HCT116 (cell line): ENCODE data around the gene BOD1L1. TPM values are rescaled to one million over a fixed set of nuclear protein-coding genes. Genes with fewer than 3 reads are reported as not detected.

ENCODE experiments used
- ATAC-seq: fragments of 200-7000 bp; cut with Tn5 transposase; 2 replicates; pipeline ENCODE4 v1.9.1; 2020; ENCODE audit warnings: mild to moderate bottlenecking, moderate library complexity
- BruUV-seq: library from RNA; stranded (reverse); fragments of 400-500 nt; replicated peaks from 2 replicates; lab custom pipeline; 2021; lab: Mats Ljungman, UMichigan
- CTCF ChIA-PET: fragments of 300-600 bp; sonication (Branson Sonifier 250); formaldehyde crosslinking; loops from one replicate; lab custom pipeline; 2021; ENCODE audit warnings: antibody characterized with exemption; lab: Charles Lee
- POLR2A ChIA-PET: fragments of 300-600, 350-600 bp; sonication (Branson Sonifier 250); formaldehyde crosslinking; loops from one replicate; lab custom pipeline; 2021; ENCODE audit warnings: antibody characterized with exemption; lab: Charles Lee
- RAD21 ChIA-PET, 2 experiments: fragments of 300-600 bp; sonication (Branson Sonifier 250); formaldehyde crosslinking; loops; one replicate each; lab custom pipeline; 2023; ENCODE audit warnings: low total read pairs in 2 of 2; ENCODE audit not compliant: uncharacterized antibody in 2 of 2, unreplicated experiment in 2 of 2, low non-redundant PET in 1 of 2; lab: Charles Lee
- DNase-seq: peaks from one replicate; pipeline ENCODE4 v3.0.0-alpha.2; 2010; ENCODE audit warnings: low read depth, low spot score
- H2AFZ ChIP-seq: fragments of 200-600 bp; shearing (Covaris generic), sonication (generic); 2 replicates; pipeline ENCODE4 v1.6.1; 2017; ENCODE audit warnings: low read depth, mixed run types, mixed read lengths, antibody characterized with exemption, low read length; ENCODE audit not compliant: poor library complexity, severe bottlenecking
- H3K27ac ChIP-seq: 2 replicates; pipeline ENCODE4 v1.5.1; 2012; ENCODE audit warnings: low read depth, low read length
- H3K27me3 ChIP-seq: fragments of 200-600 bp; sonication (generic); 2 replicates; pipeline ENCODE4 v1.6.1; 2016; ENCODE audit warnings: mixed run types, low read length, mixed read lengths; ENCODE audit not compliant: insufficient read depth
- H3K36me3 ChIP-seq, 2 experiments: fragments of 200-500 bp in 1 of 2; fragments of 200-600 bp in 1 of 2; sonication (Bioruptor generic) in 1 of 2; sonication (generic) in 1 of 2; 2 replicates each; pipeline versions ENCODE4 v1.5.1 to v1.6.1; 2014 to 2016; ENCODE audit warnings: low read length in 2 of 2, inconsistent platforms in 1 of 2, mixed read lengths in 1 of 2, mixed run types in 1 of 2; ENCODE audit not compliant: insufficient read depth in 2 of 2, control insufficient read depth in 1 of 2
- H3K4me1 ChIP-seq, 2 experiments: fragments of 200-600 bp in 1 of 2; sonication (generic) in 1 of 2; 2 replicates each; pipeline versions ENCODE4 v1.5.1 to v1.6.1; 2012 to 2017; ENCODE audit warnings: low read length in 2 of 2, inconsistent platforms in 1 of 2, mild to moderate bottlenecking in 1 of 2, mixed read lengths in 1 of 2, mixed run types in 1 of 2, moderate library complexity in 1 of 2; ENCODE audit not compliant: insufficient read depth in 2 of 2, control insufficient read depth in 1 of 2
- H3K4me2 ChIP-seq: fragments of 200-600 bp; sonication (generic); 2 replicates; pipeline ENCODE4 v1.6.1; 2017; ENCODE audit warnings: mixed run types, low read length, mixed read lengths
- H3K4me3 ChIP-seq, 2 experiments: fragments of 200-600 bp in 1 of 2; sonication (generic) in 1 of 2; replicated peaks in 1 of 2; 2 replicates each; pipeline ENCODE4 v1.5.1; 2011 to 2016; ENCODE audit warnings: low read length in 2 of 2, control low read depth in 1 of 2, low read depth in 1 of 2, mild to moderate bottlenecking in 1 of 2, mixed read lengths in 1 of 2, mixed run types in 1 of 2
- H3K79me2 ChIP-seq: fragments of 200-600 bp; sonication (generic); 2 replicates; pipeline ENCODE4 v1.6.1; 2017; ENCODE audit warnings: mild to moderate bottlenecking, mixed run types, low read length, moderate library complexity, mixed read lengths; ENCODE audit not compliant: insufficient read depth
- H3K9ac ChIP-seq: fragments of 200-600 bp; sonication (generic); 2 replicates; pipeline ENCODE4 v1.6.1; 2016; ENCODE audit warnings: low read length, mixed read lengths
- H3K9me2 ChIP-seq: fragments of 200-600 bp; sonication (generic), shearing (Covaris generic); 2 replicates; pipeline ENCODE4 v1.6.1; 2017; ENCODE audit warnings: mixed run types, mild to moderate bottlenecking, moderate library complexity; ENCODE audit not compliant: insufficient read depth
- H3K9me3 ChIP-seq, 2 experiments: fragments of 200-500 bp in 1 of 2; fragments of 200-600 bp in 1 of 2; sonication (Bioruptor generic) in 1 of 2; sonication (generic) in 1 of 2; 2 replicates each; pipeline ENCODE4 v1.6.1; 2014 to 2017; ENCODE audit warnings: low read length in 2 of 2, mixed read lengths in 2 of 2, inconsistent platforms in 1 of 2, low read depth in 1 of 2, mild to moderate bottlenecking in 1 of 2, mixed run types in 1 of 2, moderate library complexity in 1 of 2; ENCODE audit not compliant: control insufficient read depth in 1 of 2, insufficient read depth in 1 of 2
- H4K20me1 ChIP-seq: fragments of 200-600 bp; sonication (generic), shearing (Covaris generic); 2 replicates; pipeline ENCODE4 v1.6.1; 2017; ENCODE audit warnings: mixed run types, mild to moderate bottlenecking, moderate library complexity; ENCODE audit not compliant: insufficient read depth
- CBX3 ChIP-seq: IDR thresholded peaks from 2 replicates; pipeline ENCODE4 v1.6.1; 2012; ENCODE audit warnings: low read depth
- EGR1 ChIP-seq: IDR thresholded peaks from 2 replicates; pipeline ENCODE4 v1.6.1; 2012; ENCODE audit warnings: low read depth
- ELF1 ChIP-seq: IDR thresholded peaks from 2 replicates; pipeline ENCODE4 v1.6.1; 2012; ENCODE audit warnings: low read depth, borderline replicate concordance
- FOSL1 ChIP-seq: IDR thresholded peaks from 2 replicates; pipeline ENCODE4 v1.6.1; 2012; ENCODE audit warnings: low read depth
- JUND ChIP-seq: IDR thresholded peaks from 2 replicates; pipeline ENCODE4 v1.6.1; 2012
- POLR2A ChIP-seq: IDR thresholded peaks from 2 replicates; pipeline ENCODE4 v1.7.0; 2011; ENCODE audit warnings: borderline replicate concordance; ENCODE audit not compliant: insufficient read depth, insufficient read length; ENCODE audit errors: extremely low read depth
- POLR2AphosphoS5 ChIP-seq: IDR thresholded peaks from 2 replicates; pipeline ENCODE4 v1.6.1; 2011; ENCODE audit warnings: mild to moderate bottlenecking, low read depth, low read length, moderate library complexity
- RAD21 ChIP-seq: IDR thresholded peaks from 2 replicates; pipeline ENCODE4 v1.6.1; 2012; ENCODE audit warnings: low read depth, mild to moderate bottlenecking
- SRF ChIP-seq: IDR thresholded peaks from 2 replicates; pipeline ENCODE4 v1.6.1; 2012; ENCODE audit warnings: low read depth
- TCF7L2 ChIP-seq: IDR thresholded peaks from 2 replicates; pipeline ENCODE4 v1.7.0; 2011; ENCODE audit warnings: borderline replicate concordance, inconsistent platforms; ENCODE audit not compliant: insufficient read depth, insufficient read length; ENCODE audit errors: extremely low read depth
- YY1 ChIP-seq: IDR thresholded peaks from 2 replicates; pipeline ENCODE4 v1.6.1; 2011; ENCODE audit warnings: low read length, low read depth, moderate library complexity, mild to moderate bottlenecking; ENCODE audit not compliant: insufficient replicate concordance; ENCODE audit errors: extremely low read depth
- ZNF274 ChIP-seq: fragments of 200-500 bp; sonication (Bioruptor generic); IDR thresholded peaks from 2 replicates; pipeline ENCODE4 v1.6.1; 2014; ENCODE audit warnings: mild to moderate bottlenecking, low read depth, low read length, inconsistent platforms
- intact Hi-C: fragments of 100-400 bp; cut with micrococcal nuclease; formaldehyde crosslinking; loops from 2 replicates; pipeline ENCODE4 v1.10.0; 2022
- total RNA-seq: library from RNA; stranded (reverse); gene quantifications from one replicate; pipeline ENCODE4 v1.2.1, GENCODE V29; 2021; ENCODE audit not compliant: unreplicated experiment
- TF ChIP-seq, protein P1 (sequence below): IDR thresholded peaks from 2 replicates; pipeline ENCODE4 v1.6.1; 2012; ENCODE audit warnings: low read depth
- TF ChIP-seq, protein P2 (sequence below): IDR thresholded peaks from 2 replicates; pipeline ENCODE4 v1.6.1; 2012
- TF ChIP-seq, protein P3 (sequence below): IDR thresholded peaks from 2 replicates; pipeline ENCODE4 v1.6.1; 2011; ENCODE audit warnings: mild to moderate bottlenecking, low read length, moderate library complexity; ENCODE audit not compliant: insufficient replicate concordance; ENCODE audit errors: extremely low read depth

The BOD1L1 gene
- total RNA-seq, 1 experiment from 2014 or later = 22.4 TPM

DNA sequence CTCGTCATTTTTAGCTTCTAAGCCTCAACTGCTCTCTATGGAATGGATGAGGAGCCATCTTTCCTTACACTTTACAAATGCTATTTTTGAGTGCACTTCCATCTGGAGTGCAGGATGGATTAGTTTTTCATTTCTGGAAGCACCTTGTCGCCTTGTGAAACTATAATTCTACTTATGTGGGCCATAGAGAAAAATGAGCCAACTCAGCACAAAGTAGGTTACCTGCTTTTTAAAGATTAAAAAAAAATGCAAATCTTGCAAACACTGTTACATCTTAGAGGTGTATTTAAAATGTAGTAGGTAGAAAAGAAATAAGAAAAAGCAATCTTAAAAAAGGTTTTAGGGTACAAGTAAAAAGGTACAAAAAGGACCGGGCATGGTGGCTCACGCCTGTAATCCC lies 10.9 kb downstream of the BOD1L1 start:
- CTCF ChIA-PET = no interaction called here
- Histone ChIP-seq H3K4me2 (no peak overlapping the region), H4K20me1 (no peaks in the 10 kb centered on the region), H3K79me2 (peaks cover 10% of the 10 kb centered on the region; the same call in 1 of the 2 replicates), H2AFZ (no peak overlapping the region)
- intact Hi-C loops = no loop called here
- POLR2A ChIA-PET = no interaction called here
- DNase-seq = no peak
- RAD21 ChIA-PET = no interaction called here
- TF ChIP-seq ELF1 (no peak), YY1 (no peak), TCF7L2 (no peak), JUND (no peak), CBX3 (no peak), RAD21 (no peak), SRF (no peak), EGR1 (no peak), POLR2A (no peak), ZNF274 (no peak), POLR2AphosphoS5 (no peak), FOSL1 (no peak)
- TF ChIP-seq, protein P1, sequence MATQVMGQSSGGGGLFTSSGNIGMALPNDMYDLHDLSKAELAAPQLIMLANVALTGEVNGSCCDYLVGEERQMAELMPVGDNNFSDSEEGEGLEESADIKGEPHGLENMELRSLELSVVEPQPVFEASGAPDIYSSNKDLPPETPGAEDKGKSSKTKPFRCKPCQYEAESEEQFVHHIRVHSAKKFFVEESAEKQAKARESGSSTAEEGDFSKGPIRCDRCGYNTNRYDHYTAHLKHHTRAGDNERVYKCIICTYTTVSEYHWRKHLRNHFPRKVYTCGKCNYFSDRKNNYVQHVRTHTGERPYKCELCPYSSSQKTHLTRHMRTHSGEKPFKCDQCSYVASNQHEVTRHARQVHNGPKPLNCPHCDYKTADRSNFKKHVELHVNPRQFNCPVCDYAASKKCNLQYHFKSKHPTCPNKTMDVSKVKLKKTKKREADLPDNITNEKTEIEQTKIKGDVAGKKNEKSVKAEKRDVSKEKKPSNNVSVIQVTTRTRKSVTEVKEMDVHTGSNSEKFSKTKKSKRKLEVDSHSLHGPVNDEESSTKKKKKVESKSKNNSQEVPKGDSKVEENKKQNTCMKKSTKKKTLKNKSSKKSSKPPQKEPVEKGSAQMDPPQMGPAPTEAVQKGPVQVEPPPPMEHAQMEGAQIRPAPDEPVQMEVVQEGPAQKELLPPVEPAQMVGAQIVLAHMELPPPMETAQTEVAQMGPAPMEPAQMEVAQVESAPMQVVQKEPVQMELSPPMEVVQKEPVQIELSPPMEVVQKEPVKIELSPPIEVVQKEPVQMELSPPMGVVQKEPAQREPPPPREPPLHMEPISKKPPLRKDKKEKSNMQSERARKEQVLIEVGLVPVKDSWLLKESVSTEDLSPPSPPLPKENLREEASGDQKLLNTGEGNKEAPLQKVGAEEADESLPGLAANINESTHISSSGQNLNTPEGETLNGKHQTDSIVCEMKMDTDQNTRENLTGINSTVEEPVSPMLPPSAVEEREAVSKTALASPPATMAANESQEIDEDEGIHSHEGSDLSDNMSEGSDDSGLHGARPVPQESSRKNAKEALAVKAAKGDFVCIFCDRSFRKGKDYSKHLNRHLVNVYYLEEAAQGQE = no peak
- TF ChIP-seq, protein P2, sequence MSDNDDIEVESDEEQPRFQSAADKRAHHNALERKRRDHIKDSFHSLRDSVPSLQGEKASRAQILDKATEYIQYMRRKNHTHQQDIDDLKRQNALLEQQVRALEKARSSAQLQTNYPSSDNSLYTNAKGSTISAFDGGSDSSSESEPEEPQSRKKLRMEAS = no peak
- TF ChIP-seq, protein P3, sequence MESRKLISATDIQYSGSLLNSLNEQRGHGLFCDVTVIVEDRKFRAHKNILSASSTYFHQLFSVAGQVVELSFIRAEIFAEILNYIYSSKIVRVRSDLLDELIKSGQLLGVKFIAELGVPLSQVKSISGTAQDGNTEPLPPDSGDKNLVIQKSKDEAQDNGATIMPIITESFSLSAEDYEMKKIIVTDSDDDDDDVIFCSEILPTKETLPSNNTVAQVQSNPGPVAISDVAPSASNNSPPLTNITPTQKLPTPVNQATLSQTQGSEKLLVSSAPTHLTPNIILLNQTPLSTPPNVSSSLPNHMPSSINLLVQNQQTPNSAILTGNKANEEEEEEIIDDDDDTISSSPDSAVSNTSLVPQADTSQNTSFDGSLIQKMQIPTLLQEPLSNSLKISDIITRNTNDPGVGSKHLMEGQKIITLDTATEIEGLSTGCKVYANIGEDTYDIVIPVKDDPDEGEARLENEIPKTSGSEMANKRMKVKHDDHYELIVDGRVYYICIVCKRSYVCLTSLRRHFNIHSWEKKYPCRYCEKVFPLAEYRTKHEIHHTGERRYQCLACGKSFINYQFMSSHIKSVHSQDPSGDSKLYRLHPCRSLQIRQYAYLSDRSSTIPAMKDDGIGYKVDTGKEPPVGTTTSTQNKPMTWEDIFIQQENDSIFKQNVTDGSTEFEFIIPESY = no peak
- TF ChIP-seq, all 23 proteins: peak for 0
- H3K9ac ChIP-seq = no peak overlapping the region
- no peaks in the 10 kb centered on the region for H3K4me1 ChIP-seq
- no peak overlapping the region for H3K4me3 ChIP-seq
- H3K36me3 ChIP-seq = peaks cover 28 to 31% of the 10 kb centered on the region in 2 experiments; a peak in 3 of 4 replicates
- BruUV-seq = no TSS peak
- no peaks in the 10 kb centered on the region for H3K9me3 ChIP-seq
- no peaks in the 10 kb centered on the region for H3K27me3 ChIP-seq
- no peak overlapping the region for H3K27ac ChIP-seq
- no peaks in the 10 kb centered on the region for H3K9me2 ChIP-seq
- no peak for ATAC-seq
